Left renal cortex interstitium (tissue), 4 donors: ENCODE measurements around the gene COL26A1. TPM values are rescaled to one million over a fixed set of nuclear protein-coding genes. Genes with fewer than 3 reads are reported as not detected.
"Not testable (repeated sequence)": the region's sequence is repeated elsewhere in the genome, so short reads cannot be mapped to it uniquely, and the experiment has no call there.

Source experiments
- DNase-seq, 4 donors: peaks; one replicate each; pipeline ENCODE4 v3.0.0-alpha.2; 2013; ENCODE audit warnings: low read depth in 4 of 4, low spot score in 2 of 4, missing footprints in 1 of 4
- polyA plus RNA-seq, 4 donors: library from polyadenylated mRNA; unstranded; fragments of 120-200 nt; gene quantifications; one replicate each; pipeline ENCODE4 v1.2.1, GENCODE V29; 2013; ENCODE audit not compliant: insufficient read length in 4 of 4

The COL26A1 gene
- polyA plus RNA-seq, 4 donors: 23.1 to 36.3 (median 29.9) TPM

DNA sequence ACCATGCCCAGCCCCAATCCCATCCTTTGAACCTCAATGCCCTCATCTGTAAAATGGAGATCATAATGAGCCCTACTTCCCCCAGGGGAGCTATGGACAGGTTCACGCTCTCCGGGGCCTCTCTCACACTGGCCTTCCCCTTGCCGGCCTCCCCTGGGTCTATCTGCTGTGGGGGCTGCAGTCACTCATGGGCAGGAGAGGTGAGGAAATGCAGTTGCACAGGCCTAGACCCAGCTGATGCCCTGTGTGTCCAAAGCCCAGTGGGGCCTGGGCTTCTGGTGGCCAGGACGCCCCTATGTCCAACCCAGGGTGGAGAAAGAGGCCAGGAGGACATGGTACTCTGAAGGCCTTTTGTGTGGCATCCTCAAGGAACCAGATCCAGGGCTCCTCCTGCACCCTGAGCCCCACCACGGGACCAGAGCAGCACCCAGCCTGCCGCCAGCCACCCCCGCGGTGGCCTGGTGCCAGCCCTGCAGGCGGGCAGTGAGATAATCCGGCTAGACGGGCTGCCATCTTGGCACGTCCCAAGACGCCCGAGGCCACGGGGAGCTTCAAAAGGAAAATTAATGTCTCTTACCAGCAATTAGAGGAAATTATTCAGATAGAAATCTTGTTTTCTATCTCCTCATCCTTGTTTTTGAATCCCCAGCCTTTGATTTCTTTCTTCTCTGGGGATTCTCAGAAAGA lies 227.4 kb downstream of the COL26A1 start:
- DNase-seq: no peak

DNA sequence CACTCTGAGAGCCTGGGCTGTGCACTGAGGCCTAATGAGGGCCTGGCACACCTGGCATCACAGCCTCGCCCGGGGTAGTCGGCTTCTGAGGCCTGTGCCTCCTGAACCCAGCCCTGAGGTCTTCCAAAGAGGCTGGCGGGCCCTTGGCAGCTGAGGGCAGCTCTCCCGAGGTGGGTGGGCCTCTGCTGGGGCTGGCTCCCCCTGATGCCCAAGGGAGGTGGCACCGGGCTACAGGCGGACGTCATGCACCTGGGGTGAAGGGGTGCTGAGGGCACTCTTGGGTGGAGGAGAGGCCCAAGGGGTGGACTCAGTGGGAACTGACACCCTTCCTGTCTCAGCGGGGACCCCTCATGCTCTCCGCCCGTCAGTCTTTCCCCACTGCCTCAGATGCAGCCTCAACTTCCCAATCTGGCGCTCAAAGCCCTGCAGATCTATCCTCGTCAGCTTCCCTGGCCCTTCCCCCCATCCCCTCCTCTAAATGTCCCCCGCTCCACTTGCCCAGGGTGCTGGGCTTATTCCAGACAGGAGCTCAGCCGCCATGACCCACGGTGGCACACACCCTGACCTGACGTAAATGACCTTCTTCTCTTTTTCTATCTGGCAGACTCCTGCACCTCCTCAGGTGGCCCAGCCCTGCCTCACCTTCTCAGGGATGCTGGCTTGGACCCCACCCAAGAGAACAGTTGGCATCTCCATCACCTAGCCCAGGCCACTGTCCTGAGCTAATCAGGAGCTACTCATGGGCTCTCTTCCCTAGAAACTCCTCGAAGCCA lies 228.2 kb downstream of the COL26A1 start:
- no peak for DNase-seq

DNA sequence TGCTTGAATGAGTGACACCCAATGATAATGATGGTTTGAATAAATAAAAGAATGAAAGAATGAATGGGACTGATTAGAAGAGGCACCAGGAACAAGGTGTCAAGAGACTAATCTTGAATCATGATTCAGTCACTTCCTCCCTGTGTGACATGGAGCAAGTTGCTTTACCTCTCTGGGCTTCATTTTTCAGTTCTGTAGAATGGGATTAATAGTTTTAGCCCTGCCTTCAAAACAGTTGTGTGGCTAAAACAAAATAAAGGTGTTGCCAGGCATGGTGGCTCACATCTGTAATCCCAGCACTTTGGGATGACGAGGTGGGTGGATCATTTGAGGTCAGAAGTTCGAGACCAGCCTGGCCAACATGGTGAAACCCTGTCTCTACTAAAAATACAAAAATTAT lies 228.8 kb downstream of the COL26A1 start:
- no peak for DNase-seq

DNA sequence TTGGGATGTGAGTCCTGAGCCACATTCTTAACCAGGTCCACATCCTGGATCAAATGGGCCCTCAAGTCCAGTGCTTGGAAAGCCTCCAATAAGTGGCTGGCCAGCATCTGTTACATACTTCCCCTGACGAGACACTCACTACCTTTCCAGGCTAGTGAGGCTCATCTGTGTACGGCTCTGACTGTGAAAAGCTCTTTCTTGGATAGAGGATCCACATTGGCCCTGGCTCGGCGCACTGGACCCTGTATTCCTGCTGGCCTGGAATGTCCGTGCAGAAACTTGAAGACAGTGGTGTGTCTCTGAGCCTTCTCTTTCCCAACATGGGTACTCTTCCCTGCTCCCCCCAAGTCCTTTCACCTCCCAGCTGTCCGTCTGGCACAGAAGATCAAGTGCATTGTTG lies 230.9 kb downstream of the COL26A1 start:
- no peak for DNase-seq

DNA sequence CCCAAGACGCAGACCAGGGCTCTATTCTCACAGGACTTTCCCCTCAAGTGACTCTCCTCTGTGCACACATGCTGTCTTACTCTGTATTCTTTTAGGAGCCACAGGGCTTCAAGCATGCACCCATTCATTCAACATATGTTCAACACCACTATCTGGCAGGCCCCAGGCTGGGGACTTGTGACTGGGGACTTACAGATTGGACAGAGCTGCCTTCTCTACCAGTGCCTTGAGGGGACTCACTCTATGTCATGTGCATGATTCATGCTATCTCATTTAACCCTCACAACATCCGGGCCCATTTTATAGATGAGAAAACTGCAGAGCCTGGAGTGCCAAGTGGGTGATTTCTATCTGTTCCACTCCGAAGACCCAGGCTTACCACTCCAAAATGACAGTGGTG lies 232.1 kb downstream of the COL26A1 start:
- no peak for DNase-seq

DNA sequence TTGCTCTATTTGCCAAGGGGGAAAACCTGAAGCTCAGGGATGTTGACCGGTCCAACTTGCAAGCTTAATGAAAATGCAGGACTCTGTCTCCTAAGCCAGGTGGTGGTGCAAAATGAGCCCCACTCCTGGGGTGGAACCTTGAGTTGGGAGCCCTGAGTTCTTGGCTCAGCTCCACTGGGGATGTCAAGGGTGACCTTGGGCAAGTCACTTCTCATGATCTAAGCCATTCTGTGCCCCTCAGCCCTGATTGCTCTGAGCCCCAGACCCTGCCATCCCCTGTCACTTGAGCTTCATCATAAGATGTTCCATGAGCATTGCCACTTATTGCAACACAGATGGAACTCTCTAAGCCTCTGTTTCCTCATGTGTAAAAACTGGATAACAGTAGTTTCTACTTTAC lies 232.6 kb downstream of the COL26A1 start:
- DNase-seq: no peak

DNA sequence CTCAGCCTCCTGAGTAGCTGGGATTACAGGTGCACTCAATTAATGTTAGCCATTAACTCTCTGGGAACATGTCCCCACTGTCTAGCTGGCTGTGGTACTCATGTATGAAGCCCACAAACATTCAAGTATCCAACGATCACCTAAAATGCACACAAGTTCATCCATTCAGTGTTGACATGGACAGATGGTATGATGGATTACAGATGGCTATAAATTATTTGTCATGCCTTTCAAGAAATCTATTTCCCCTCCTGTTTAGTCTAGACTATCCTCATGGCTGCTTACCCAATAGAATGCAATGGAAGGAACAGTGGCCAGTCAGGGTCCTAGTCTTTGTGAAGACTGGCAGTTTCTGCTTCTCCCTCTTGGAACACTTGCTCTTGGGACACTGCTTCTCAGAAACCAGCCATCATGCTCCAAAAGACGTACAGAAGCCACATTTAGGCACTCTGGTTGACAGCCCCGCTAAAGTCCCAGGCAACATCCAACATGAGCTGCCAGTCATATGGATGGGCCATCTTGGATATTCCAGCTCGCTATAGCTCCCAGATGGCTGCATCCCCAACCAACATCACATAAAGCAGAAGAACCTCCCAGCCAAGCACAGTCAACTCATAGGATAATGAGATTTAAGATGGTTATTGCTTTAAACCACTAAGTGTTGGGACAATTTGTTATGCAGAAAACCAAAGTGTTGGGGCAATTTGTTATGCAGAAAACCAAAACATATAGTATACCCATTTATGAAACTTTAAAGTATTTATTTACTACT lies 233.3 kb downstream of the COL26A1 start:
- no peak for DNase-seq

DNA sequence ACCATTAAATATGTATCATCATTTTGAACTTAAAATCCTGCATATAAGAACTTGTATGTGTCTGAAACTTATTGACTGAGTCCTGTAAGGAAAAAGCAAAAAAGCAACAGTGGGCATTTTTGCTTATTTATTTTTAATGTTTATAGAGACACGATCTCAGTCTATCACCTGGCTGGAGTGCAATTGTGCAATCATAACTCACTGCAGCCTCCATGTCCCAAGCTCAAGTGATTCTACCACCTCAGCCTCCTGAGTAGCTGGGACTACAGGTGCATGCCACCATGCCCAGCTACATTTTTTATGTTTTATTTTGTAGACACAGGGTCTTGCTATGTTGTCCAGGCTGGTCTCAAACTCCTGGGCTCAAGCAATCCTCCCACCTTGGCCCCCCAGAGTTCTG lies 234.2 kb downstream of the COL26A1 start:
- no peak for DNase-seq

DNA sequence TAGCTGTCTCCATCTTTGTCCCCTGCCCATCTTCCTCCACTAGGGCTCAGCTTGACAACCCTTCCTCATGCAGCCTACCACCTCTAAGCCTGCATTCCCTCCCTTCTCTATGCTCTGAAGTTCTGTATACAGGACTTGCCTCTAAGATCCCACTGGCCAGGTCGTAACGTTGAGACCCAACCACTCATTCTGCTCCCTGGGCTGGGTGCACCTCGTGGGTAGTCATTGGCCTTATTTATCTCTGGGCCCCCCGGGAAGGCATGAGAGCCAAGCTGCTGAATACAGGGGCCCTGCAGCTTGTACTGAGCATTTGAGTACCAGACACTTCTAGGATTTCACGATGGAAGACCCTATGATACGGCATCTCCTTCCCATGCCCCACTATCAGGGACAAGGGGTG lies 235.3 kb downstream of the COL26A1 start:
- DNase-seq: no peak

DNA sequence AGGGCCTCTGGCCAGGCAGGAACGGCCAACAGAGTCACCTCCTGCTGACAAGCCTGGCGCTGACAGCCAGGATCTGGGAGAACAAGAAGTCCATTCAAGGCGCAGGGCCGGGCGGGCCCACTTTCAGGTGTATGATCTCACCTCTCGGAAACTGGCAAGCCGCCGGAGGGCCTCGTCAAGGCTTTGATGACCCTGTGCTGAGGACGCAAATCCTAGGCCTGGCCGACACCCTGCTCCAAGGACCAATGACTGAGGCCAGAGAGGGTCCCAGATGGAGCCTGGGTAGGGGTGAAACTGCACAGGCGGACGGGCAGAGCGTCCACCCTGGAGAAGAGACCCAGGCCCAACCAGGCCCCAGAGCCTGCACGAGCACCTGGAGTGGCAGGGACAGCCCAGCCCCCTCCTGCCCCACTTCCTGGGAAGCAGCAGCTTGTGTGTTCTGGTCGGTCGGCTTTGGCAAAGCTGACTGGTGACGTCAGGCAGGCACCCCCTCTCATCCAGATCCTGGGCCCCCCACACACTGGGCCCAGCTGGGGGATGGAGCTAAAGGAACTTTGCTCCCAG lies 235.8 kb downstream of the COL26A1 start:
- no peak for DNase-seq

DNA sequence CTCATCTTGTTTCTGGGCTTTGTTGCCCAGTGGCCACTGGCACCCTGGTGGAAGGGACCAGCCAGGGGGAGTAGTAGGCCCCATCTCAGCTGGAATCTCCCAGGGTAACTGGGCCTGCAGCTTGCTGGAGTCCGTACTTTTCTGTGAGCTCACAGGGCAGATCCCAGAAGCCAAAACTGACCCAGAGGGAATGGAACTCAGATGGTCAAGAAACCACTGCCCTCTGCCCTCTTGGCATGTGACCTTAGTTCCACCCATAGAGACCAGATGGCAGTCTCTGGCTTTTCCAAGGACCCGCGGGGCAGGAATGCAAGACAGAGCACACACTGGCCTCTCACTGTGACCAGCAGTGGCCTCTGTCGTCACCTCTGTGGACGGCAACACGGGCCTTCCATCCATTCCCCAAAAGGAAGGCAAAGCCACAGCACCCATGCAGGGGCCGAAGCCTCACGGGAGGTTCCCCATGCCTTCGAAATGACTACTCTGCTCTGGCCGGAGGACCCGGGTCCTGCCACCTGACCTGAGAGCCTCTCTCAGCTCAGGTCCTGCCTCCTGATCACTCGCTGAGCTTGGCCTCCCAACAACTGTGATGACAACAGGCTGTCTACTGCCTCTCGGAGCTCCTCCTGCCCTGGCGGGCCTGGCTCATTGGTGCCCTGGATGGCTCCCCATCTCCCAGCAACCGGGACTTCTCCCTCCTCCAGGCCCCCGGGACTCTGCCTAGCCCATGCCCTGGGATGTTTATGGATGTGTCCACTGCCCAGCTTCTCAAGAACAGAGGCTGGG lies 236.5 kb downstream of the COL26A1 start:
- DNase-seq: no peak

DNA sequence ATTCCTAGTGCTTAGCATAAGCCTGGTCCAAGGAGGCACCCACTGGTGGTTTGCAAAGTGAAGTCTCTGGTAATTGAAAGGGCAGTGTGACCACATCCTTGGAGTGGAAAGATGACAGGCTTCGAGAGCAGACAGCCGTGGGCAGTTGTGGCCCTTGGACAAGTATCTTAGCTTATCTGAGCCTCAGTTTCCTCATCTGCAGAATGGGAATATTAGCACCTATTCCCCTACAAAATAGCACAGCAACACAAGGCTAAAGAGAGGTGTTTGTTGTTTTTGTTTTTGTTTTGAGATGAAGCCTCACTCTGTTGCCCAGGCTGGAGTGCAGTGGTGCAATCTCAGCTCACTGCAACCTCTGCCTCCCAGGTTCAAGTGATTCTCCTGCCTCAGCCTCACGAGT lies 237.1 kb downstream of the COL26A1 start:
- no peak for DNase-seq

DNA sequence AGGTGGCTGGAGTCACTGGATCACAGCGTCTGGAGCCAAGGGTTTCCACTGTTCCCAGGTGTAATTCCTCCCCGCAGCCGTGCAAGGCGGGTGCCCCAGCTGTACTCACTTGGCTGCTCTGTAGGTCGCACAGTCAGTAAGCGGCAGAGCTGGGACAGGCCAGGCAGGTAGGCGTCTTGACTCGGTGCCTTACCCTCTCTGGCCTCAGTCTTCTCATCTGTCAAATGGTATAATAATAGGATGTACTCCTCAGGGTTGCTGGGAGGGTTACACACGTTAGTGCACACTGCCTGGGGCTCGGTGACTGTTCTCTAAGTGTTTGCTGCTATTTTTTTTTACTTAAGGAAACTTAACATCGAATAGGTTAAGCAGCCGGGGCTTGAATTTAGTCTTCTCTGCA lies 239.4 kb downstream of the COL26A1 start:
- no peak for DNase-seq

DNA sequence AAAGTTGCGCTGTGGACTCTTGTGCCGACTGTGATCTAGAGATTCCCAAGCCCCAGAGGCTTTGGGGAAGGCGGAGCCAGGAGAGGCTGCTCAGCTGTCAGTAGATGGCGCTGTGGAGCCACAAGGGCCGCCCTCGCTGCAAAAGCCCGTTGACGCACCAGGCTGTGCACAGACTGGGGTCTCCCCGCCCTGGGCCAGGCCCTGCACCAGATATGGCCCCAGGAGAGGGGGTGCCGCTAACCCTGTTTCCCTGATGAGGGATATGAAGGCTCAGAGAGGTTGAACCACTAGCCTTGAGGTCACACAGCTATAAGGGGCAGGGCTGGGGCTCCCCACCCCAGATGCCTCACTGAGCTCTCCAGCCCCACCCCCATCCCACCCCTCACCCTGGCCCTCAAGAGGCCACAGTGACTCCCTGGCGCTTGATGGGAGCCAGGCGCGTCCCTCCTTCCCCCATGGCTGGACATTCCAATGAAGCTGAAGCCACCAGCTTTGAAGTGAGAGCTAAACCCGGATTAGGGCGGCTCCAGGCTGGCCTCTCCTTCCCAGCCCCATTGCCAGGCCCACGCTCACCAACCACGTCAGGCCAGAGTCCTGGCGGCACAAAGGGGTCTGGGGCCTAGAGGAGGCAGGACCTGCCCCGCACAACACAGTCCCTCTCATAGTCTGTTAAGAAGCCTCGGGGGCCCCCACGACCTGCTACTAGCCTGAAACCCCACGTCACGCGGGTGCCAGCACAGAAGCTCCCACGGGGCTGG lies 240.0 kb downstream of the COL26A1 start:
- DNase-seq: peak in 2 of 4 donors; percentile 50 to 77

DNA sequence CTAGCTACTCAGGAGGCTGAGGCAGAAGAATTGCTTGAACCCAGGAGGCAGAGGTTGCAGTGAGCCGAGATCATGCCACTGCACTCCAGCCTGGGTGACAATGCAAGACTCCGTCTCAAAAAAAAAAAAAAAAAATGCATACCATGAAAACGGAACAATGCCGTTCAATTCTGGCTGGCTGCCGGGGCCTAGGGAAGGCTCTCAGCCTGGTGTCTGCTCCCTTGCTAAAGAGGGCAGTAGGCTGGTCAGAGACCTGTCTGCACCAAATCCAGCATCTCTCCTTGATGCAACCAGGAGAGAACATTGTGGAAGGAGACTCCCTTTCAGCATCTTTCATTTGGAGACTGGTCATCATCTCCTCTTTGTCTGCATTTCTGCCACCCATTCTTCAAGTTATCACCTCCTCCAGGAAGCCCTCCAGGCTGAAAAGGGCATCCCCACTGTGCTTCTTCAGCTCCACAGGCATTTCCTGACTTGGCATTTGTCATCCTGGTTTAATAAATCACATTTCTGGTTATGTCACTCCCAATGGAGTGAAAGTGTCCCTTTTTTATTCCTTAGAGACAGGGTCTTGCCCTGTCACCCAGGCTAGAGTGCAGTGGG lies 241.8 kb downstream of the COL26A1 start:
- no peak for DNase-seq

DNA sequence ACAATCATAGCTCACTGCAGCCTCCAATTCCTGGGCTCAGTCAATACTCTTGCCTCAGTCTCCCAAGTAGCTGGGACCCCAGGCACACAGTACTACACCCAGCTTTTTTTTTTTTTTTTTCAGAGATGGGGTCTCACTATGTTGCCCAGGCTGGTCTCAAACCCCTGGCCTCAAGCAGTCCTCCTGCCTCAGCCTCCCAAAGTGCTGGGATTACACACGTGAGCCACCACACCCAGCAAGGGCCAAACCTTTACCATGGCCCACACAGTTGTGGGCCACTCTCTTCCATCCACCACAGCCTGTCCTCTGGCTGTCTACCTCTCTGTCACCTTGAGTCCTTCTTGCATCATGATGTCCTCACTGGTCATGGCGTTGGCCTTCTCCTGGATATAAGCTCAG lies 242.3 kb downstream of the COL26A1 start:
- DNase-seq: not testable (repeated sequence)

DNA sequence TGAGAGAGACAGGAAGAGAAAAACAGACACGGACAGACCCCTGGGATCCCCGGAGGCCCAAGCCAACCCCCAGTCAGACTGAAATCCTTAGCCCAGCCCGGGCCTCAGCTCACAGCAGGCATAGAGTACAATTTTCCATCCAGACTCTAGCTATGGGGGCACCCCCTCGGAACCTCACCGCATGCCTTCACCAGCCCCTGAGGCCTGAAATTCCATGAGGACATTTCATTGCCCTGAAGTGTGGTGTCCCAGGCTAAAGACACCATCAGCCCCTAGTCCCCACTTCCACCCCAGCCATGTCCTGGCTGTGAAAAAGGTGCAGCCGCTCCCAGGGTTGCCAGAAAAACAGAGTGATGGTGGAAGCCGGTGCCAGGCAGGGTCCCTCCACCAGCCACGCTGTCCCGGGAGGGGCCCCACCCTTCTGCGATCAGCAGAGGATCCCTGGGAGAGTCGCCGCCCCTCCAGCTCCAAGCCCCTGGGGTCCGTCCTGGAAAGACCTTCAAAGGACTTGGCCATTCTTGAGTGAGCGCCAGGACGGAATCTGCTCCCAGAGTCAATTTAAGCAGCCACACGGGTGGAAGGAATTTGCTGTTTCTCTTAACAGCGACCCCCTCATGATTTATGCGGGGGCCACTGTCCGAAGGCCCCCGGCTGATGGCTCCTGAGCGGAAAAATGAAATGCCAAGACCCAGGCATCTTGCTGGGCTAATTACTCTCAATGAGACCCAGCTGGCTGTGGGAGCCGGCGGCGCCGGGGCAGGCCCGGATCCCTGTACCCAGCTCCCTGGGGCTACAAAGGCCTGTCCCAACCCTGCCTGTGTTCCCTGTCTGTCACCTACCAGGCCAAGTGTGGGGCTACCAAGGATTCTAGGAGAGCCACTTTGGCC lies 243.2 kb downstream of the COL26A1 start:
- no peak for DNase-seq

DNA sequence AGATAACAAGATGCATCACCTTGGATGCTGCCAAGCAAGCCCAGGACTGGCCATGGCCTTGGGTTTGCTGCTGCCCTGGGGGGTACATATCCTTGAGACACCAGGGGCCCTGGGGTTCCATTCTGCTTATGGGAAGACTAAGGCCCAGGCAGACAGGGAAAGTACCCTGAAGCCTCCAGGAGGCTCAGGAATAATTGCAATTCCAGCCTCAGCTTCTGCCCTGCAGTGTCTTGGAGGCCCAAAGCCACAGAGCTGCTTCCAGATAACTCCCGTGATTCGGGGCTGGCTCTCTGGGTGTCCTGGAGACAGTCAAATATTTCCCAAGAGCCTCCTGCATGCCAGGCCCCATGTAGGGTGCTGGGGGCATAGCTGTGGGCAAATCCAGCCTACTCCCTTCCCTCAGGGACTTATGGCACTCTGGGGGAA lies 243.8 kb downstream of the COL26A1 start:
- no peak for DNase-seq
